Activated CD4-positive, alpha-beta memory T cell treated with anti-CD3 and anti-CD28 coated beads for 36 hours (primary cell): ENCODE data around the gene ZNF532. TPM values are rescaled to one million over a fixed set of nuclear protein-coding genes. Genes with fewer than 3 reads are reported as not detected.
"Not testable (repeated sequence)": the region's sequence is repeated elsewhere in the genome, so short reads cannot be mapped to it uniquely, and the experiment has no call there.

Experiments used
- CTCF ChIA-PET: fragments of 350-600 bp; sonication (Branson Sonifier 250); formaldehyde crosslinking; loops from one replicate; lab custom pipeline; 2021; ENCODE audit warnings: antibody characterized with exemption, inconsistent platforms; lab: Charles Lee
- POLR2A ChIA-PET: fragments of 350-600 bp; sonication (Branson Sonifier 250); formaldehyde crosslinking; loops from one replicate; lab custom pipeline; 2021; ENCODE audit warnings: antibody characterized with exemption; lab: Charles Lee
- DNase-seq: peaks from one replicate; pipeline ENCODE4 v3.0.0-alpha.2; 2020
- H3K27ac Mint-ChIP-seq: one replicate; pipeline ENCODE4 v1.8.0; 2021; ENCODE audit warnings: mixed read lengths
- H3K27me3 Mint-ChIP-seq: one replicate; pipeline ENCODE4 v1.8.0; 2021; ENCODE audit warnings: mixed read lengths
- H3K36me3 Mint-ChIP-seq: one replicate; pipeline ENCODE4 v1.8.0; 2021; ENCODE audit warnings: mixed read lengths
- H3K4me1 Mint-ChIP-seq: one replicate; pipeline ENCODE4 v1.8.0; 2021; ENCODE audit warnings: low read depth, mixed read lengths
- H3K4me3 Mint-ChIP-seq: one replicate; pipeline ENCODE4 v1.8.0; 2021; ENCODE audit warnings: mild to moderate bottlenecking, mixed read lengths
- H3K9me3 Mint-ChIP-seq: one replicate; pipeline ENCODE4 v1.8.0; 2021; ENCODE audit warnings: mixed read lengths
- intact Hi-C: fragments of 100-400 bp; cut with micrococcal nuclease; formaldehyde crosslinking; loops from one replicate; pipeline ENCODE4 v1.15.1; 2023
- total RNA-seq, 2 experiments: library from RNA; stranded (reverse); gene quantifications; one replicate each; pipeline ENCODE4 v1.2.3, GENCODE V29; 2021

Gene ZNF532
- total RNA-seq, result 1 to 10 TPM; 5.5 to 5.7 TPM

GRCh38 chr18:58864146-58865032, at the start of gene ZNF532:
Gene ZNF532, plus strand, starts transcription at chr18:58864877. CDS start in a region left out here.
- Mint-ChIP-seq H3K36me3 (no peaks in the 10 kb centered on the region), H3K4me1 (peaks cover 11% of the 10 kb centered on the region), H3K9me3 (no peaks in the 10 kb centered on the region), H3K4me3 (peak within 1 kb of the TSS; percentile 57), H3K27ac (no peak within 1 kb of the TSS), H3K27me3 (peaks cover 50% of the 10 kb centered on the region)
- CTCF ChIA-PET, result no interaction called here
- intact Hi-C loops, result no loop called here
- POLR2A ChIA-PET, result no interaction called here
- DNase-seq, result peak; percentile 25

- CTCF ChIA-PET, result interaction anchor here (0.8 kb wide), 1 partner anchor 12 kb away, joined by 3 read pairs; no protein-coding TSS in a partner anchor
- H3K27me3 Mint-ChIP-seq, result peaks cover 54% of the 10 kb centered on the region
- POLR2A ChIA-PET, result interaction anchor here (0.6 kb wide), 1 partner anchor 209 kb away, joined by 4 read pairs; no protein-coding TSS in a partner anchor
- peak overlapping the region; percentile 42 for H3K27ac Mint-ChIP-seq
- no peak overlapping the region for H3K4me3 Mint-ChIP-seq
- peak; percentile 12 for DNase-seq
- no peaks in the 10 kb centered on the region for H3K36me3 Mint-ChIP-seq
- intact Hi-C loops, result no loop called here
- peaks cover 11% of the 10 kb centered on the region for H3K4me1 Mint-ChIP-seq
- peaks cover 3% of the 10 kb centered on the region for H3K9me3 Mint-ChIP-seq
Observed at GRCh38 chr18:58819051-58819450, 45.6 kb upstream of the ZNF532 start.

- peaks cover 13% of the 10 kb centered on the region for H3K4me1 Mint-ChIP-seq
Observed at GRCh38 chr18:58820251-58820650, 44.4 kb upstream of the ZNF532 start.

GRCh38 chr18:58822944-58823343, 41.7 kb upstream of the ZNF532 start:
- POLR2A ChIA-PET, result no interaction called here

More at GRCh38 chr18:58820251-58820650, 44.4 kb upstream of the ZNF532 start:
- Mint-ChIP-seq H3K4me3 (no peak overlapping the region), H3K27ac (no peak overlapping the region), H3K36me3 (no peaks in the 10 kb centered on the region), H3K9me3 (no peaks in the 10 kb centered on the region), H3K27me3 (peaks cover 51% of the 10 kb centered on the region)
- intact Hi-C loops, result no loop called here
- ChIA-PET POLR2A (no interaction called here), CTCF (interaction anchor here (1.0 kb wide), 1 partner anchor 38 kb away, joined by 3 read pairs; no protein-coding TSS in a partner anchor)
- no peak for DNase-seq

GRCh38 chr18:58823412-58823811, 41.3 kb upstream of the ZNF532 start:
- Mint-ChIP-seq H3K36me3 (no peaks in the 10 kb centered on the region), H3K4me1 (peaks cover 13% of the 10 kb centered on the region), H3K9me3 (no peaks in the 10 kb centered on the region), H3K27ac (no peak overlapping the region), H3K27me3 (peaks cover 52% of the 10 kb centered on the region), H3K4me3 (no peak overlapping the region)
- CTCF ChIA-PET, result no interaction called here
- POLR2A ChIA-PET, result no interaction called here
- DNase-seq, result no peak
- intact Hi-C loops, result no loop called here

More at GRCh38 chr18:58822944-58823343, 41.7 kb upstream of the ZNF532 start:
- intact Hi-C loops, result no loop called here
- CTCF ChIA-PET, result no interaction called here
- H3K4me3 Mint-ChIP-seq, result no peak overlapping the region
- no peaks in the 10 kb centered on the region for H3K9me3 Mint-ChIP-seq
- no peaks in the 10 kb centered on the region for H3K36me3 Mint-ChIP-seq
- no peak overlapping the region for H3K27ac Mint-ChIP-seq
- peaks cover 13% of the 10 kb centered on the region for H3K4me1 Mint-ChIP-seq
- H3K27me3 Mint-ChIP-seq, result peaks cover 50% of the 10 kb centered on the region
- DNase-seq, result no peak

- H3K4me3 Mint-ChIP-seq, intact Hi-C loops, POLR2A ChIA-PET, H3K9me3 Mint-ChIP-seq, H3K36me3 Mint-ChIP-seq, H3K27ac Mint-ChIP-seq, H3K4me1 Mint-ChIP-seq, DNase-seq: not testable (repeated sequence)
- peaks cover 42% of the 10 kb centered on the region for H3K27me3 Mint-ChIP-seq
- CTCF ChIA-PET, result interaction anchor here (1.0 kb wide), 1 partner anchor 58 kb away, joined by 4 read pairs; no protein-coding TSS in a partner anchor
Observed at GRCh38 chr18:58826926-58827325, 37.8 kb upstream of the ZNF532 start.

GRCh38 chr18:58827428-58827827, 37.2 kb upstream of the ZNF532 start:
- DNase-seq, result no peak
- intact Hi-C loops, result no loop called here
- ChIA-PET POLR2A (no interaction called here), CTCF (no interaction called here)
- Mint-ChIP-seq H3K27me3 (peaks cover 44% of the 10 kb centered on the region), H3K9me3 (no peaks in the 10 kb centered on the region), H3K36me3 (no peaks in the 10 kb centered on the region), H3K4me1 (peaks cover 2% of the 10 kb centered on the region), H3K4me3 (no peak overlapping the region), H3K27ac (no peak overlapping the region)

- ChIA-PET POLR2A (no interaction called here), CTCF (no interaction called here)
- Mint-ChIP-seq H3K27me3 (peaks cover 43% of the 10 kb centered on the region), H3K9me3 (no peaks in the 10 kb centered on the region), H3K36me3 (no peaks in the 10 kb centered on the region), H3K4me1 (peaks cover 2% of the 10 kb centered on the region), H3K4me3 (no peak overlapping the region), H3K27ac (no peak overlapping the region)
- no peak for DNase-seq
- intact Hi-C loops, result no loop called here
Observed at GRCh38 chr18:58827886-58828285, 36.8 kb upstream of the ZNF532 start.

- H3K9me3 Mint-ChIP-seq, result no peaks in the 10 kb centered on the region
- H3K4me3 Mint-ChIP-seq, result no peak overlapping the region
- H3K36me3 Mint-ChIP-seq, result no peaks in the 10 kb centered on the region
- no peak for DNase-seq
- no peak overlapping the region for H3K27ac Mint-ChIP-seq
- POLR2A ChIA-PET, result interaction anchor here (0.7 kb wide), 1 partner anchor 10 kb away, joined by 3 read pairs; no protein-coding TSS in a partner anchor
- peaks cover 40% of the 10 kb centered on the region for H3K27me3 Mint-ChIP-seq
- H3K4me1 Mint-ChIP-seq, result peaks cover 2% of the 10 kb centered on the region
- intact Hi-C loops, result no loop called here
- CTCF ChIA-PET, result no interaction called here
Observed at GRCh38 chr18:58828399-58829121, 36.1 kb upstream of the ZNF532 start.

- no peak for DNase-seq
- H3K27me3 Mint-ChIP-seq, result peaks cover 38% of the 10 kb centered on the region
- peaks cover 2% of the 10 kb centered on the region for H3K4me1 Mint-ChIP-seq
- H3K4me3 Mint-ChIP-seq, result no peak overlapping the region
- intact Hi-C loops, result no loop called here
- no peaks in the 10 kb centered on the region for H3K9me3 Mint-ChIP-seq
- H3K36me3 Mint-ChIP-seq, result no peaks in the 10 kb centered on the region
- ChIA-PET CTCF (no interaction called here), POLR2A (no interaction called here)
- no peak overlapping the region for H3K27ac Mint-ChIP-seq
Observed at GRCh38 chr18:58829263-58829662, 35.4 kb upstream of the ZNF532 start.

GRCh38 chr18:58829886-58830285, 34.8 kb upstream of the ZNF532 start:
- intact Hi-C loops, H3K4me3 Mint-ChIP-seq, POLR2A ChIA-PET, H3K36me3 Mint-ChIP-seq, H3K4me1 Mint-ChIP-seq, DNase-seq, CTCF ChIA-PET, H3K9me3 Mint-ChIP-seq, H3K27ac Mint-ChIP-seq: not testable (repeated sequence)
- H3K27me3 Mint-ChIP-seq, result peaks cover 35% of the 10 kb centered on the region

- H3K4me3 Mint-ChIP-seq, result no peak overlapping the region
- intact Hi-C loops, result no loop called here
- H3K4me1 Mint-ChIP-seq, result no peaks in the 10 kb centered on the region
- peaks cover 27% of the 10 kb centered on the region for H3K27me3 Mint-ChIP-seq
- no peaks in the 10 kb centered on the region for H3K9me3 Mint-ChIP-seq
- H3K36me3 Mint-ChIP-seq, result no peaks in the 10 kb centered on the region
- no peak overlapping the region for H3K27ac Mint-ChIP-seq
- CTCF ChIA-PET, result no interaction called here
- POLR2A ChIA-PET, result interaction anchor here (1.1 kb wide), 1 partner anchor 19 kb away, joined by 3 read pairs; no protein-coding TSS in a partner anchor
- no peak for DNase-seq
Observed at GRCh38 chr18:58831606-58832005, 33.1 kb upstream of the ZNF532 start.
